Measurements from ENCODE around the gene HMGB2. TPM values are rescaled to one million over a fixed set of nuclear protein-coding genes. Genes with fewer than 3 reads are reported as not detected.

The HMGB2 gene
- total and polyA plus RNA-seq, 12 donors, result 7.5 to 83.1 (median 24.7) TPM

DNA sequence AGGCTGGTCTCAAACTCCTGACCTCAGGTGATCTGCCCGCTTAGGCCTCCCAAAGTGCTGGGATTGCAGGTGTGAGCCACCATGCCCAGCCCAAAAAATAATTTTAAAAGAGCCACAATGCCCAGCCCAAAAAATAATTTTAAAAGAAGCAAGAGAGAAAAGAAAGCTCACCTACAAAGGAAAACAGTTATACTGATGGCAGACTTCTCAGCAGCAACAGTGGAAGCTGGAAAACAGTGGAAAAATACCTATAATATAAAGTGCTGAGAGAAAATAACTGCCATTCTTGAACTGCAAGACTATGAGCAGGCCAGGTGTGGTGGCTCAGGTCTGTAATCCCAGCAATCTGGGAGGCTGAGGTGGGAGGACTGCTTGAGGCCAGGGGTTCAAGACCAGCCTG, 13.3 kb upstream of the HMGB2 start:
- no peak overlapping the region for H3K4me3 ChIP-seq
- no peaks in the 10 kb centered on the region for H3K9me3 ChIP-seq (replicated peaks in 1 of 3)
- TF ChIP-seq, protein P1, sequence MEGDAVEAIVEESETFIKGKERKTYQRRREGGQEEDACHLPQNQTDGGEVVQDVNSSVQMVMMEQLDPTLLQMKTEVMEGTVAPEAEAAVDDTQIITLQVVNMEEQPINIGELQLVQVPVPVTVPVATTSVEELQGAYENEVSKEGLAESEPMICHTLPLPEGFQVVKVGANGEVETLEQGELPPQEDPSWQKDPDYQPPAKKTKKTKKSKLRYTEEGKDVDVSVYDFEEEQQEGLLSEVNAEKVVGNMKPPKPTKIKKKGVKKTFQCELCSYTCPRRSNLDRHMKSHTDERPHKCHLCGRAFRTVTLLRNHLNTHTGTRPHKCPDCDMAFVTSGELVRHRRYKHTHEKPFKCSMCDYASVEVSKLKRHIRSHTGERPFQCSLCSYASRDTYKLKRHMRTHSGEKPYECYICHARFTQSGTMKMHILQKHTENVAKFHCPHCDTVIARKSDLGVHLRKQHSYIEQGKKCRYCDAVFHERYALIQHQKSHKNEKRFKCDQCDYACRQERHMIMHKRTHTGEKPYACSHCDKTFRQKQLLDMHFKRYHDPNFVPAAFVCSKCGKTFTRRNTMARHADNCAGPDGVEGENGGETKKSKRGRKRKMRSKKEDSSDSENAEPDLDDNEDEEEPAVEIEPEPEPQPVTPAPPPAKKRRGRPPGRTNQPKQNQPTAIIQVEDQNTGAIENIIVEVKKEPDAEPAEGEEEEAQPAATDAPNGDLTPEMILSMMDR (IDR thresholded peaks at IDR 0.05), result no peak
- no peak for TF ChIP-seq POLR2A (IDR thresholded peaks at IDR 0.05)
- H3K4me1 ChIP-seq (replicated peaks in 1 of 2), result no peaks in the 10 kb centered on the region
- no peaks in the 10 kb centered on the region for H3K36me3 ChIP-seq (replicated peaks in 1 of 2)
- no peaks in the 10 kb centered on the region for H3K27me3 ChIP-seq
- intact Hi-C loops (cut with DNase I), result no loop called here
- no peak for DNase-seq
- 95 to 100% (median 98%) methylated on average over 1 of the region's 1 CpG for WGBS, 4 donors
- H3K27ac ChIP-seq, result no peak overlapping the region

DNA sequence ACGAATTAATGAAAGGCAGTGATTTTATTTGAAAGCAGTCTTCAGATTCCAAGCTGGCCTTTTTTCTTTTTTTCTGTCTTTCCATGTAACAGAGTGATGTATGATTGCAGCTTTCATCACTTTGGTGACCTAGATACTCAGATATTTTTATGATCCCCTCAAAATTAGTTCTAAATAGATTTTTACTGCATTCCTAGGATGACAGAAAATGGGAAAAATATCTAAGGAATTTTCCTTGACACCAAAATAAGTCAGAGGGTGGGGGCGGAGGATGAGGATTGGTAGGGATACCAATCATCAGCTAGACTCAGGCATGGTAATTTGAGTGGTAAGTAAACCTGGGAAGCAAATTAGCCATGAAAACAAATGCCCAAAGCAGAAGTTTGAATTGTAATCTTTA, 11.9 kb upstream of the HMGB2 start:
- DNase-seq, result no peak
- Histone ChIP-seq H3K4me3 (no peak overlapping the region), H3K27me3 (no peaks in the 10 kb centered on the region), H3K4me1 (replicated peaks in 1 of 2) (no peaks in the 10 kb centered on the region), H3K36me3 (replicated peaks in 1 of 2) (no peaks in the 10 kb centered on the region), H3K27ac (no peak overlapping the region), H3K9me3 (replicated peaks in 1 of 3) (no peaks in the 10 kb centered on the region)
- WGBS, 4 donors, result 44 to 83% (median 80%) methylated on average over 2 of the region's 2 CpGs
- intact Hi-C loops (cut with DNase I), result no loop called here
- TF ChIP-seq, protein P1 (IDR thresholded peaks at IDR 0.05), result no peak
- TF ChIP-seq POLR2A (IDR thresholded peaks at IDR 0.05), result no peak

DNA sequence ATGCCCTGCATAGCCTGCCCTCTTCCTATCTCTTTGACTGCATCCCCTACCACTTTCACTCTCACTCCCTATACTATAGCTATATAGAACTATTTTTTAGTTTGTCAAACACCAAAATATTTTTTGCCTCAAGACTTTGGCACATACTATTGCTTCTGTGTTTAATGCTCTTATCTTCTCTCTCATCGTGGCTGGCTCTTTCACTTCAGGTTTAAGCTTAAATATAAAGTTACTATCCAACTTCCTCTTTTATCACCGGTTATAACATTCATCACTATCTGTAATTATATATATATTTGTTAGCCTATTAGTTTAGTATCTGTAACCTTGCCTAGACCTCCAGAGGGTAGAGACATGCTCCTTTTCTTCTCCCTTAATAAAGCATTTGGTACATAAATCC, 11.5 kb upstream of the HMGB2 start:
- H3K9me3 ChIP-seq (replicated peaks in 1 of 3), result no peaks in the 10 kb centered on the region
- 65 to 73% (median 68%) methylated on average over 2 of the region's 2 CpGs for WGBS, 4 donors
- no peak for TF ChIP-seq POLR2A (IDR thresholded peaks at IDR 0.05)
- TF ChIP-seq, protein P1 (IDR thresholded peaks at IDR 0.05), result no peak
- no peak for DNase-seq
- H3K27ac ChIP-seq, result no peak overlapping the region
- intact Hi-C loops (cut with DNase I), result no loop called here
- no peak overlapping the region for H3K4me3 ChIP-seq
- H3K36me3 ChIP-seq (replicated peaks in 1 of 2), result no peaks in the 10 kb centered on the region
- no peaks in the 10 kb centered on the region for H3K27me3 ChIP-seq
- H3K4me1 ChIP-seq (replicated peaks in 1 of 2), result no peaks in the 10 kb centered on the region

DNA sequence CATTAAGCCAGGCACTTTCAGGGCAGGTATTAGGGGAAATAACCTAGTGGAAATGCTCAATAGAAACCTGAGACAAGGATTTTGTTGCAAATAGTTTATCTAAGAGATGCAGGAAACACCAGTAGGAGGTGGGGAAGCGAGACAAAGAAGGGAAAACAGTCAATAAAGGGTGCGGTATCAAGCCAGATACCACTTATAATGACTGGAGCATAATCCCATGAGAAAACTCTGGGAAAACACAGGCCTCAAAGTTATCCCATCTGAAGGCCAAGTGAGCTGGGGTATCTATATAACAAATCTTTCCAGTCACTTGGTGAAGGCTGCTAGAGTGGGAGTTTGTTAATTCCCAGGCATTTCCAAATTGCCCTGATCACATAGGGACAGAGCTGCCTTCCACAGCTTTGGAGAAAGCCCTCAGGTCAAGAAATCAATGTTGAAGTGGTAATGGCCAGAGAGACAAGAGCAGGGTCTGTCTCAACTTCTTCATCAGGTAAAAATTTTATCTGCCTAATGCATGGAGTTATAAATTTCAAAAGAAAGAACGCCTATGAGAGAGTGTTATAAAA, 9.8 kb upstream of the HMGB2 start:
- no peaks in the 10 kb centered on the region for H3K27me3 ChIP-seq
- H3K27ac ChIP-seq, result no peak overlapping the region
- no peak overlapping the region for H3K4me3 ChIP-seq
- H3K9me3 ChIP-seq (replicated peaks in 1 of 3), result no peaks in the 10 kb centered on the region
- TF ChIP-seq, protein P1 (IDR thresholded peaks at IDR 0.05), result no peak
- TF ChIP-seq POLR2A (IDR thresholded peaks at IDR 0.05), result no peak
- no peaks in the 10 kb centered on the region for H3K4me1 ChIP-seq (replicated peaks in 1 of 2)
- 84 to 93% (median 90%) methylated on average over 3 of the region's 3 CpGs for WGBS, 4 donors
- DNase-seq, result no peak
- no peaks in the 10 kb centered on the region for H3K36me3 ChIP-seq (replicated peaks in 1 of 2)
- intact Hi-C loops (cut with DNase I), result no loop called here
